Loucy (cell line): ENCODE measurements around the gene CIDEB.
A peak's percentile ranks its signal among the peaks of the same experiment; 100 is the strongest.

Experiments
- H2AFZ ChIP-seq: fragments of 200-600 bp; sonication (generic); 2 replicates; pipeline ENCODE4 v1.6.0; 2016; ENCODE audit warnings: antibody characterized with exemption, mild to moderate bottlenecking, low read length, moderate library complexity
- H3F3A ChIP-seq: fragments of 200-600 bp; 2 replicates; pipeline ENCODE4 v1.6.0; 2016; ENCODE audit warnings: antibody characterized with exemption, low read depth, mild to moderate bottlenecking
- H3K27me3 ChIP-seq: fragments of 200-600 bp; sonication (generic); 2 replicates; pipeline ENCODE4 v1.6.1; 2014; ENCODE audit warnings: low read length, mild to moderate bottlenecking; ENCODE audit not compliant: insufficient read depth, poor library complexity, severe bottlenecking
- H3K36me3 ChIP-seq: fragments of 200-600 bp; sonication (generic); 2 replicates; pipeline ENCODE4 v1.6.1; 2016; ENCODE audit warnings: low read length; ENCODE audit not compliant: insufficient read depth
- H3K4me1 ChIP-seq: fragments of 200-600 bp; sonication (generic); 2 replicates; pipeline ENCODE4 v1.5.1; 2014; ENCODE audit warnings: low read length, mild to moderate bottlenecking; ENCODE audit not compliant: insufficient read depth, poor library complexity, severe bottlenecking
- H3K4me2 ChIP-seq: fragments of 200-600 bp; sonication (generic); 2 replicates; pipeline ENCODE4 v1.6.0; 2014; ENCODE audit warnings: antibody characterized with exemption, low read length, low read depth, mild to moderate bottlenecking; ENCODE audit not compliant: poor library complexity, severe bottlenecking
- H3K4me3 ChIP-seq: fragments of 200-600 bp; sonication (generic); 2 replicates; pipeline ENCODE4 v1.5.1; 2014; ENCODE audit warnings: low read length, mild to moderate bottlenecking, mixed read lengths; ENCODE audit not compliant: poor library complexity, severe bottlenecking
- H3K79me2 ChIP-seq: fragments of 200-600 bp; sonication (generic); 2 replicates; pipeline ENCODE4 v1.6.1; 2014; ENCODE audit warnings: low read length; ENCODE audit not compliant: insufficient read depth
- H3K9ac ChIP-seq: fragments of 200-600 bp; sonication (generic); 2 replicates; pipeline ENCODE4 v1.6.0; 2014; ENCODE audit warnings: mild to moderate bottlenecking, low read depth, low read length, moderate library complexity; ENCODE audit not compliant: poor library complexity, severe bottlenecking
- H3K9me2 ChIP-seq: fragments of 200-600 bp; sonication (generic); replicated peaks from 2 replicates; pipeline ENCODE4 v1.6.1; 2016; ENCODE audit warnings: low read depth, low read length, mixed read lengths
- H3K9me3 ChIP-seq: fragments of 200-600 bp; sonication (generic); 2 replicates; pipeline ENCODE4 v1.6.1; 2014; ENCODE audit warnings: mild to moderate bottlenecking, antibody characterized with exemption, low read length, low read depth; ENCODE audit not compliant: insufficient read depth
- H4K20me1 ChIP-seq: fragments of 200-600 bp; sonication (generic); 2 replicates; pipeline ENCODE4 v1.6.0; 2014; ENCODE audit warnings: antibody characterized with exemption, low read length, mild to moderate bottlenecking; ENCODE audit not compliant: insufficient read depth, poor library complexity, severe bottlenecking
- CTCF ChIP-seq: fragments of 200-600 bp; sonication (generic); conservative IDR thresholded peaks from 2 replicates; pipeline ENCODE4 v1.5.1; 2014; ENCODE audit warnings: mild to moderate bottlenecking, antibody characterized with exemption, low read length
- EZH2phosphoT487 ChIP-seq: fragments of 200-600 bp; IDR thresholded peaks from 2 replicates; pipeline ENCODE4 v1.6.1; 2018; ENCODE audit warnings: antibody characterized with exemption, mild to moderate bottlenecking, moderate library complexity, borderline replicate concordance

Gene CIDEB

GRCh38 chr14:24271134-24271833, 36.5 kb downstream of the CIDEB start, which contains the start of gene RABGGTA:
Gene RABGGTA (minus strand): TSS chr14:24271597. CDS start chr14:24271115, 482 bp downstream.
- Histone ChIP-seq H2AFZ (peak within 1 kb of the TSS; percentile 89), H3K4me3 (peak within 1 kb of the TSS; percentile 84), H3K36me3 (no peaks in the 10 kb centered on the region), H4K20me1 (no peaks in the 10 kb centered on the region), H3K9ac (peak within 1 kb of the TSS; percentile 92), H3K4me1 (peaks cover 14% of the 10 kb centered on the region), H3K9me2 (no peaks in the 10 kb centered on the region), H3K79me2 (peaks cover 14% of the 10 kb centered on the region; the same call in 1 of the 2 replicates), H3K9me3 (no peaks in the 10 kb centered on the region), H3F3A (no peaks in the 10 kb centered on the region), H3K27me3 (no peaks in the 10 kb centered on the region), H3K4me2 (peak within 1 kb of the TSS; percentile 97)
- TF ChIP-seq EZH2phosphoT487, result no peak
- TF ChIP-seq CTCF, result peak; percentile 71

- Histone ChIP-seq H3K79me2 (peaks cover 14% of the 10 kb centered on the region; the same call in 1 of the 2 replicates), H3K9me2 (no peaks in the 10 kb centered on the region), H3K4me1 (peaks cover 14% of the 10 kb centered on the region), H3K4me3 (peak overlapping the region; percentile 84), H3K36me3 (no peaks in the 10 kb centered on the region), H4K20me1 (no peaks in the 10 kb centered on the region), H3K27me3 (no peaks in the 10 kb centered on the region), H3K9ac (peak overlapping the region; percentile 92), H3K4me2 (peak overlapping the region; percentile 97), H3K9me3 (no peaks in the 10 kb centered on the region), H2AFZ (peak overlapping the region; percentile 89), H3F3A (no peaks in the 10 kb centered on the region)
- TF ChIP-seq EZH2phosphoT487, result no peak
- TF ChIP-seq CTCF, result no peak
These were observed 37.1 kb downstream of the CIDEB start for GRCh38 chr14:24270537-24271133.

- peak overlapping the region; percentile 84 for H3K4me3 ChIP-seq
These were observed 37.8 kb downstream of the CIDEB start for GRCh38 chr14:24269910-24270536.

More at GRCh38 chr14:24269910-24270536, 37.8 kb downstream of the CIDEB start:
- no peaks in the 10 kb centered on the region for H3F3A ChIP-seq
- H4K20me1 ChIP-seq, result no peaks in the 10 kb centered on the region
- no peaks in the 10 kb centered on the region for H3K36me3 ChIP-seq
- H3K9me2 ChIP-seq, result no peaks in the 10 kb centered on the region
- H3K4me1 ChIP-seq, result peaks cover 14% of the 10 kb centered on the region
- no peaks in the 10 kb centered on the region for H3K27me3 ChIP-seq
- H3K79me2 ChIP-seq, result peaks cover 14% of the 10 kb centered on the region; the same call in 1 of the 2 replicates
- TF ChIP-seq EZH2phosphoT487 (no peak), CTCF (no peak)
- H2AFZ ChIP-seq, result no peak overlapping the region
- no peaks in the 10 kb centered on the region for H3K9me3 ChIP-seq
- H3K9ac ChIP-seq, result peak overlapping the region; percentile 92
- H3K4me2 ChIP-seq, result peak overlapping the region; percentile 97
